IMR-90 (cell line): ENCODE results near the gene OPALIN. TPM values are rescaled to one million over a fixed set of nuclear protein-coding genes. Genes with fewer than 3 reads are reported as not detected.

Experiments used
- ATAC-seq: fragments of 200-7000 bp; cut with Tn5 transposase; 2 replicates; pipeline ENCODE4 v1.9.1; 2020; ENCODE audit warnings: low read depth, mild to moderate bottlenecking, moderate library complexity
- BruUV-seq: library from RNA; stranded (reverse); fragments of 400-500 nt; replicated peaks from 2 replicates; lab custom pipeline; 2021; lab: Mats Ljungman, UMichigan
- CTCF ChIA-PET: fragments of 300-600 bp; formaldehyde crosslinking; extraction: SDS; loops from one replicate; lab custom pipeline; 2021; ENCODE audit warnings: antibody characterized with exemption; lab: Yijun Ruan, JAX
- POLR2A ChIA-PET: fragments of 300-600 bp; sonication (Branson Sonifier 250); formaldehyde crosslinking; loops from one replicate; lab custom pipeline; 2022; ENCODE audit warnings: antibody characterized with exemption; ENCODE audit not compliant: unreplicated experiment; lab: Charles Lee
- DNase-seq: peaks from one replicate; pipeline ENCODE4 v3.0.0; 2013
- H2AFZ ChIP-seq: replicated peaks from 2 replicates; pipeline ENCODE3; 2013; ENCODE audit warnings: low read length, mild to moderate bottlenecking; ENCODE audit not compliant: poor library complexity
- H2AK5ac ChIP-seq: 2 replicates; pipeline ENCODE4 v1.6.1; 2013; ENCODE audit warnings: low read depth, low read length, inconsistent platforms
- H2AK9ac ChIP-seq: replicated peaks from 2 replicates; pipeline ENCODE3; 2013; ENCODE audit warnings: mild to moderate bottlenecking, low read depth, low read length, moderate library complexity; ENCODE audit not compliant: poor library complexity
- H2BK120ac ChIP-seq: 2 replicates; pipeline ENCODE4 v1.6.1; 2013; ENCODE audit warnings: low read depth, low read length, inconsistent platforms
- H2BK15ac ChIP-seq: 3 replicates; pipeline ENCODE4 v1.6.1; 2013; ENCODE audit warnings: low read depth, low read length, inconsistent platforms
- H2BK20ac ChIP-seq: 2 replicates; pipeline ENCODE4 v1.6.1; 2013; ENCODE audit warnings: low read depth, mild to moderate bottlenecking, inconsistent platforms, low read length, moderate library complexity
- H2BK5ac ChIP-seq: 2 replicates; pipeline ENCODE4 v1.6.1; 2013; ENCODE audit warnings: mild to moderate bottlenecking, low read depth, low read length, inconsistent platforms; ENCODE audit not compliant: poor library complexity, severe bottlenecking
- H3K14ac ChIP-seq: replicated peaks from 2 replicates; pipeline ENCODE4 v1.6.1; 2013; ENCODE audit warnings: low read depth, low read length, inconsistent platforms
- H3K18ac ChIP-seq: 2 replicates; pipeline ENCODE4 v1.6.1; 2013; ENCODE audit warnings: low read depth, low read length, control low read depth
- H3K23ac ChIP-seq: 2 replicates; pipeline ENCODE4 v1.6.1; 2013; ENCODE audit warnings: low read depth, low read length, inconsistent platforms
- H3K27ac ChIP-seq: 2 replicates; pipeline ENCODE4 v1.5.1; 2013; ENCODE audit warnings: mild to moderate bottlenecking, control low read depth, low read length; ENCODE audit not compliant: insufficient read depth
- H3K27me3 ChIP-seq: 2 replicates; pipeline ENCODE4 v1.6.1; 2013; ENCODE audit warnings: low read length; ENCODE audit not compliant: control insufficient read depth, insufficient read depth
- H3K36me3 ChIP-seq: 2 replicates; pipeline ENCODE4 v1.6.1; 2013; ENCODE audit warnings: low read length, mixed read lengths; ENCODE audit not compliant: control insufficient read depth, insufficient read depth
- H3K4ac ChIP-seq: 2 replicates; pipeline ENCODE4 v1.6.1; 2013; ENCODE audit warnings: low read depth, low read length, inconsistent platforms
- H3K4me1 ChIP-seq: 2 replicates; pipeline ENCODE4 v1.6.1; 2013; ENCODE audit warnings: low read length, mixed read lengths; ENCODE audit not compliant: control insufficient read depth, insufficient read depth
- H3K4me2 ChIP-seq: 2 replicates; pipeline ENCODE4 v1.6.1; 2013; ENCODE audit warnings: low read depth, mild to moderate bottlenecking, control low read depth, low read length, moderate library complexity
- H3K4me3 ChIP-seq: 2 replicates; pipeline ENCODE4 v1.5.1; 2013; ENCODE audit warnings: low read depth, mild to moderate bottlenecking, control low read depth, low read length, moderate library complexity; ENCODE audit not compliant: insufficient read depth
- H3K56ac ChIP-seq: 2 replicates; pipeline ENCODE4 v1.6.1; 2013; ENCODE audit warnings: low read length, inconsistent platforms; ENCODE audit not compliant: insufficient read depth; ENCODE audit errors: extremely low read depth
- H3K79me1 ChIP-seq, 2 experiments: 2 replicates each; pipeline ENCODE4 v1.6.1; 2013; ENCODE audit warnings: low read length in 2 of 2, inconsistent platforms in 1 of 2, low read depth in 1 of 2
- H3K9ac ChIP-seq: 2 replicates; pipeline ENCODE4 v1.6.1; 2013; ENCODE audit warnings: low read depth, low read length, control low read depth
- H3K9me1 ChIP-seq: 2 replicates; pipeline ENCODE4 v1.6.1; 2013; ENCODE audit warnings: low read length, inconsistent platforms; ENCODE audit not compliant: insufficient read depth
- H3K9me3 ChIP-seq: 2 replicates; pipeline ENCODE4 v1.6.1; 2013; ENCODE audit warnings: low read length; ENCODE audit not compliant: control insufficient read depth, insufficient read depth
- H4K20me1 ChIP-seq: 2 replicates; pipeline ENCODE4 v1.6.1; 2013; ENCODE audit warnings: low read length, inconsistent platforms; ENCODE audit not compliant: insufficient read depth
- H4K5ac ChIP-seq: 2 replicates; pipeline ENCODE4 v1.6.1; 2013; ENCODE audit warnings: mild to moderate bottlenecking, low read depth, low read length, control low read depth
- H4K8ac ChIP-seq, 2 experiments: 2 replicates each; pipeline ENCODE4 v1.6.1; 2013; ENCODE audit warnings: low read depth in 2 of 2, low read length in 2 of 2, control low read depth in 1 of 2, inconsistent platforms in 1 of 2
- H4K91ac ChIP-seq: 2 replicates; pipeline ENCODE4 v1.6.1; 2013; ENCODE audit warnings: low read depth, low read length, inconsistent platforms; ENCODE audit not compliant: insufficient read depth
- CEBPB ChIP-seq: IDR thresholded peaks from 2 replicates; pipeline ENCODE4 v1.6.1; 2012; ENCODE audit warnings: low read depth, low read length, improper control_type of control experiment
- CHD1 ChIP-seq: IDR thresholded peaks from 2 replicates; pipeline ENCODE4 v1.6.1; 2012; ENCODE audit warnings: low read depth, low read length, improper control_type of control experiment
- CTCF ChIP-seq: conservative IDR thresholded peaks from 2 replicates; pipeline ENCODE4 v1.5.1; 2012; ENCODE audit warnings: mild to moderate bottlenecking, low read depth, low read length, improper control_type of control experiment
- ELK1 ChIP-seq: fragments of 150-350 bp; IDR thresholded peaks from 2 replicates; pipeline ENCODE4 v1.6.1; 2016; ENCODE audit warnings: low read depth, mild to moderate bottlenecking, low read length, moderate library complexity, borderline replicate concordance
- FOS ChIP-seq: fragments of 150-350 bp; IDR thresholded peaks from 2 replicates; pipeline ENCODE4 v1.6.1; 2016; ENCODE audit warnings: low read depth, low read length
- RAD21 ChIP-seq: IDR thresholded peaks from 2 replicates; pipeline ENCODE4 v1.6.1; 2012; ENCODE audit warnings: low read length, improper control_type of control experiment
- RFX5 ChIP-seq: IDR thresholded peaks from 2 replicates; pipeline ENCODE4 v1.8.0; 2012; ENCODE audit warnings: low read depth, mild to moderate bottlenecking, low read length, moderate library complexity
- SMC3 ChIP-seq: fragments of 150-350 bp; IDR thresholded peaks from 2 replicates; pipeline ENCODE4 v1.6.1; 2016; ENCODE audit warnings: low read depth, mild to moderate bottlenecking, antibody characterized with exemption, low read length, moderate library complexity
- WGBS, 2 experiments: methylation state at CpG; one replicate each; pipeline versions ENCODE4 v1.1.5 to v1.1.7; 2013; ENCODE audit warnings: missing lambda C conversion rate in 2 of 2; ENCODE audit not compliant: insufficient read length in 1 of 2; ENCODE audit errors: extremely low coverage in 2 of 2; 5-methylcytosine and 5-hydroxymethylcytosine counted together
- dilution Hi-C: fragments of 300-500 bp; cut with HindIII; formaldehyde crosslinking; loops from one replicate; pipeline ENCODE4 v1.14.3; 2018; ENCODE audit warnings: low sequenced_read_pairs; ENCODE audit not compliant: unreplicated experiment
- in situ Hi-C: fragments of 300-500 bp; cut with MboI; formaldehyde crosslinking; loops from 3 replicates; pipeline ENCODE4 v1.14.3; 2019; ENCODE audit warnings: low sequenced_read_pairs, inconsistent platforms, mixed read lengths
- intact Hi-C: fragments of 100-400 bp; cut with micrococcal nuclease; formaldehyde crosslinking; loops from 2 replicates; pipeline ENCODE4 v1.10.0; 2022
- polyA plus RNA-seq, 3 experiments: library from polyadenylated mRNA; depleted of rRNA; stranded (reverse); fragments of >200 nt; gene quantifications; 2 replicates each; pipeline ENCODE4 v1.2.3, GENCODE V29; 2012; ENCODE audit warnings: low replicate concordance in 1 of 3
- total RNA-seq: library from RNA; depleted of rRNA; stranded (reverse); fragments of >200 nt; gene quantifications from 2 replicates; pipeline ENCODE4 v1.2.3, GENCODE V29; 2012

Gene OPALIN
- total and polyA plus RNA-seq, 2 of the 4 experiments (the other 2 are of a cell fraction) = not detected

GRCh38 chr10:96334616-96335526 is 23.9 kb downstream of the OPALIN start:
- TF ChIP-seq SMC3 (peak; percentile 22; the same call in 1 of the 2 replicates), CTCF (peak; percentile 73), ELK1 (no peak), FOS (no peak), CEBPB (no peak), RFX5 (no peak), CHD1 (no peak), RAD21 (peak; percentile 50)
- H3K23ac ChIP-seq = no peak overlapping the region
- H4K5ac ChIP-seq = no peak overlapping the region
- no peak overlapping the region for H2BK5ac ChIP-seq
- no peak overlapping the region for H4K91ac ChIP-seq
- H2BK120ac ChIP-seq = no peak overlapping the region
- H3K27ac ChIP-seq = no peak overlapping the region
- ATAC-seq = peak; percentile 87
- in situ Hi-C loops (no loop called here), intact Hi-C loops (loop anchor here (1.0 kb wide), 1 partner anchor 178 kb away; the partner anchor contains the start of gene TLL2), dilution Hi-C loops (no loop called here)
- no peak overlapping the region for H3K14ac ChIP-seq
- 38% methylated on average over 1 of the region's 5 CpGs; no CpG with 5 or more reads in 1 of the 2 experiments for WGBS, 2 experiments
- H2BK20ac ChIP-seq = no peak overlapping the region
- H3K27me3 ChIP-seq = no peaks in the 10 kb centered on the region; the same call in none of the 2 replicates
- no peaks in the 10 kb centered on the region for H4K20me1 ChIP-seq
- H3K56ac ChIP-seq = no peak overlapping the region
- no peak overlapping the region for H3K18ac ChIP-seq
- no peak overlapping the region for H2AFZ ChIP-seq
- no peak overlapping the region for H2BK15ac ChIP-seq
- no peak overlapping the region for H2AK9ac ChIP-seq
- DNase-seq = peak; percentile 41
- H3K9me1 ChIP-seq = no peaks in the 10 kb centered on the region
- CTCF ChIA-PET = interaction anchor here (0.6 to 1.9 kb wide), 5 partner anchors 13 to 466 kb away, joined by 3 to 6 read pairs (median 4); no protein-coding TSS in a partner anchor
- no peak overlapping the region for H3K4ac ChIP-seq
- no TSS peak for BruUV-seq
- no peak overlapping the region for H3K4me2 ChIP-seq
- H4K8ac ChIP-seq = no peak overlapping the region
- no peak overlapping the region for H3K4me3 ChIP-seq
- H3K9ac ChIP-seq = no peak overlapping the region
- H3K9me3 ChIP-seq = no peaks in the 10 kb centered on the region
- POLR2A ChIA-PET = no interaction called here
- no peak overlapping the region for H2AK5ac ChIP-seq
- H3K4me1 ChIP-seq = no peaks in the 10 kb centered on the region
- no peaks in the 10 kb centered on the region for H3K79me1 ChIP-seq
- H3K36me3 ChIP-seq = no peaks in the 10 kb centered on the region
